Measurements from ENCODE around the gene LILRB3. TPM values are rescaled to one million over a fixed set of nuclear protein-coding genes. Genes with fewer than 3 reads are reported as not detected.
"Not testable (repeated sequence)": the region's sequence is repeated elsewhere in the genome, so short reads cannot be mapped to it uniquely, and the experiment has no call there.

Gene LILRB3
- polyA plus RNA-seq, 3 donors: 2.0 to 29.9 (median 6.1) TPM

GRCh38 chr19:54247106-54247930 is 24.5 kb upstream of the LILRB3 start:
- 70 to 83% (median 79%) methylated on average over 20 of the region's 20 CpGs for WGBS, 3 donors
- H3K27ac ChIP-seq (ENCODE audit: low read depth, low read length): no peak overlapping the region

GRCh38 chr19:54245936-54246335 is 23.1 kb upstream of the LILRB3 start:
- H3K27ac ChIP-seq (ENCODE audit: low read depth, low read length): no peak overlapping the region
- 55 to 70% (median 58%) methylated on average over 3 of the region's 3 CpGs for WGBS, 3 donors

GRCh38 chr19:54243809-54244208 is 21.0 kb upstream of the LILRB3 start:
- 43 to 44% methylated on average over 4 to 7 of the region's 8 CpGs; no CpG with 5 or more reads in 1 of the 3 donors for WGBS, 3 donors
- H3K27ac ChIP-seq (ENCODE audit: low read depth, low read length): not testable (repeated sequence)

GRCh38 chr19:54242646-54243045 is 19.8 kb upstream of the LILRB3 start, which contains the start of gene LILRA6:
TSS of gene LILRA6 (minus strand) at chr19:54242790.
- 0 to 67% (median 54%) methylated on average over 1 to 6 of the region's 6 CpGs for WGBS, 3 donors
- H3K27ac ChIP-seq (ENCODE audit: low read depth, low read length): not testable (repeated sequence)

- not testable (repeated sequence) for H3K27ac ChIP-seq (ENCODE audit: low read depth, low read length)
- WGBS, 3 donors: 61 to 67% methylated on average over 3 to 4 of the region's 4 CpGs; no CpG with 5 or more reads in 1 of the 3 donors
Observed at GRCh38 chr19:54242234-54242633, 19.4 kb upstream of the LILRB3 start.

GRCh38 chr19:54240372-54241336 is 17.8 kb upstream of the LILRB3 start:
- WGBS, 3 donors: 54 to 65% (median 64%) methylated on average over 14 to 19 of the region's 22 CpGs
- not testable (repeated sequence) for H3K27ac ChIP-seq (ENCODE audit: low read depth, low read length)

- WGBS, 3 donors: 61 to 76% (median 69%) methylated on average over 13 to 14 of the region's 21 CpGs
- H3K27ac ChIP-seq (ENCODE audit: low read depth, low read length): not testable (repeated sequence)
Observed at GRCh38 chr19:54239491-54240371, 16.9 kb upstream of the LILRB3 start.

- WGBS, 3 donors: 5 to 71% (median 62%) methylated on average over 5 of the region's 5 CpGs
- no peak overlapping the region for H3K27ac ChIP-seq (ENCODE audit: low read depth, low read length)
Observed at GRCh38 chr19:54233941-54234340, 11.1 kb upstream of the LILRB3 start.

- 16 to 24% (median 20%) methylated on average over 21 of the region's 21 CpGs for WGBS, 3 donors
- no peak overlapping the region for H3K27ac ChIP-seq (ENCODE audit: low read depth, low read length)
Observed at GRCh38 chr19:54231077-54231931, 8.5 kb upstream of the LILRB3 start.

GRCh38 chr19:54230031-54230430 is 7.2 kb upstream of the LILRB3 start:
- no peak overlapping the region for H3K27ac ChIP-seq (ENCODE audit: low read depth, low read length)
- 82 to 86% (median 85%) methylated on average over 7 of the region's 7 CpGs for WGBS, 3 donors

- no peak overlapping the region for H3K27ac ChIP-seq (ENCODE audit: low read depth, low read length)
- 83 to 92% (median 89%) methylated on average over 8 of the region's 8 CpGs for WGBS, 3 donors
Observed at GRCh38 chr19:54229146-54229545, 6.3 kb upstream of the LILRB3 start.

- H3K27ac ChIP-seq (ENCODE audit: low read depth, low read length): not testable (repeated sequence)
- 51 to 82% (median 76%) methylated on average over 9 to 10 of the region's 10 CpGs for WGBS, 3 donors
Observed at GRCh38 chr19:54224619-54225018, 1.8 kb upstream of the LILRB3 start.

- not testable (repeated sequence) for H3K27ac ChIP-seq (ENCODE audit: low read depth, low read length)
- 44 to 55% (median 47%) methylated on average over 4 to 5 of the region's 5 CpGs for WGBS, 3 donors
Observed at GRCh38 chr19:54223937-54224281, 1.1 kb upstream of the LILRB3 start.

- WGBS, 3 donors: 37 to 52% (median 51%) methylated on average over 13 to 14 of the region's 14 CpGs
- not testable (repeated sequence) for H3K27ac ChIP-seq (ENCODE audit: low read depth, low read length)
Observed at GRCh38 chr19:54223277-54223936, 600 bp upstream of the LILRB3 start.

GRCh38 chr19:54221947-54222346 is 860 bp downstream of the LILRB3 start:
- H3K27ac ChIP-seq (ENCODE audit: low read depth, low read length): not testable (repeated sequence)
- 78 to 85% (median 79%) methylated on average over 6 to 7 of the region's 7 CpGs for WGBS, 3 donors

- not testable (repeated sequence) for H3K27ac ChIP-seq (ENCODE audit: low read depth, low read length)
- WGBS, 3 donors: 60 to 80% (median 72%) methylated on average over 1 to 5 of the region's 5 CpGs
Observed at GRCh38 chr19:54219702-54220101, 3.1 kb downstream of the LILRB3 start.

Measured in adipose tissue (tissue), 3 donors.